Aorta (tissue), 5 donors: ENCODE measurements around the gene BPIFB3. TPM values are rescaled to one million over a fixed set of nuclear protein-coding genes. Genes with fewer than 3 reads are reported as not detected.
"Not testable (repeated sequence)": the region's sequence is repeated elsewhere in the genome, so short reads cannot be mapped to it uniquely, and the experiment has no call there.

Experiments
- ATAC-seq: fragments of 200-7000 bp; cut with Tn5 transposase; one replicate; pipeline ENCODE4 v1.9.1; 2022; ENCODE audit warnings: moderate library complexity; ENCODE audit not compliant: low FRiP score
- DNase-seq, 2 donors: peaks; one replicate each; pipeline ENCODE4 v3.0.0-alpha.2; 2020
- H3K27ac ChIP-seq, 2 donors: one replicate each; pipeline ENCODE4 v1.5.1; 2013; ENCODE audit warnings: low read length in 2 of 2, mild to moderate bottlenecking in 2 of 2, moderate library complexity in 2 of 2, control low read depth in 1 of 2, inconsistent platforms in 1 of 2, low read depth in 1 of 2
- H3K27me3 ChIP-seq, 2 donors: one replicate each; pipeline ENCODE4 v1.6.1; 2013; ENCODE audit warnings: control low read depth in 1 of 2, low read length in 1 of 2, mild to moderate bottlenecking in 1 of 2, moderate library complexity in 1 of 2; ENCODE audit not compliant: insufficient read depth in 2 of 2, control insufficient read depth in 1 of 2
- H3K36me3 ChIP-seq, 2 donors: one replicate each; pipeline ENCODE4 v1.6.1; 2013; ENCODE audit warnings: control low read depth in 1 of 2, low read length in 1 of 2, mild to moderate bottlenecking in 1 of 2; ENCODE audit not compliant: insufficient read depth in 2 of 2, control insufficient read depth in 1 of 2
- H3K4me1 ChIP-seq, 2 donors: one replicate each; pipeline ENCODE4 v1.6.1; 2013; ENCODE audit warnings: low read length in 2 of 2, control low read depth in 1 of 2, mild to moderate bottlenecking in 1 of 2, moderate library complexity in 1 of 2; ENCODE audit not compliant: insufficient read depth in 2 of 2, control insufficient read depth in 1 of 2
- H3K4me3 ChIP-seq, 2 donors: one replicate each; pipeline ENCODE4 v1.5.1; 2013; ENCODE audit warnings: low read length in 2 of 2, control low read depth in 1 of 2, mild to moderate bottlenecking in 1 of 2
- H3K9me3 ChIP-seq: one replicate; pipeline ENCODE4 v1.6.1; 2013; ENCODE audit warnings: mild to moderate bottlenecking, low read length; ENCODE audit not compliant: control insufficient read depth
- WGBS, 2 donors: extraction: QIAGEN DNeasy Blood & Tissue Kit; methylation state at CpG; one replicate each; pipeline ENCODE4 v1.1.7; 2013; 5-methylcytosine and 5-hydroxymethylcytosine counted together
- intact Hi-C, 2 donors: fragments of 100-400 bp; cut with DNase I; formaldehyde crosslinking; loops; one replicate each; pipeline versions ENCODE4 v1.14.2 to v1.15.0; 2022
- polyA plus RNA-seq, 2 donors: library from polyadenylated mRNA; stranded (reverse); fragments of 200-250 nt; gene quantifications; one replicate each; pipeline ENCODE4 v1.2.3, GENCODE V29; 2013
- total RNA-seq, 2 donors: library from RNA; stranded (reverse); fragmentation: NEBNext Ultra II Directional; extraction: Animal tissue kit (Norgen Biotek cat#: 25700); gene quantifications; one replicate each; pipeline ENCODE4 v1.2.1, GENCODE V29; 2021
- donor health status: healthy with polysubstance abuse.
- donor health status: Bipolar disorder and iron deficiency.
- donor health status: DM: no; HTN: no; CAD: no.
- donor health status: DM: no; HTN: no; CAD: no.
- donor health status: DM: yes; HTN: yes; CAD: no.

The BPIFB3 gene
- total and polyA plus RNA-seq, 4 donors, result not detected

DNA sequence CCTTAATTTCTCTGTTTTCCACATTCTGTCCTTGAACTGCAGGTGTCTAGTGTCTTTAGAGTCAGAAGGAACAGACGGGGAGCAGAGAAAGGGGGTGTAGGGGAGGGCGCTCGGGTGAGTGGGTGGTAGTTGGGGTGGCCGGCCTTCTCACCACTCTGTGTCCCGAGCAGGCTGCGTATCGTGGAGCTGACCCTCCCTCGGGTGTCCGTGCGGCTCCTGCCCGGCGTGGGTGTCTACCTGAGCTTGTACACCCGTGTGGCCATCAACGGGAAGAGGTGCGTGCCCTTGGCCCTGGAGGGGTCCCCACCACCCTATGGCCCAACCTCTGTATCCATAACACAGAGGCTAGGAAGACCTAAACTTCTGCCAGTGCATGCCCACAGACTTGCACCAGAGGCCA lies 31.0 kb downstream of the BPIFB3 start:
- Histone ChIP-seq H3K9me3 (no peaks in the 10 kb centered on the region), H3K36me3 (no peaks in the 10 kb centered on the region), H3K27me3 (no peaks in the 10 kb centered on the region), H3K27ac (no peak overlapping the region), H3K4me1 (no peaks in the 10 kb centered on the region), H3K4me3 (no peak overlapping the region)
- intact Hi-C loops, result no loop called here
- no peak for ATAC-seq
- DNase-seq, result no peak
- 90 to 91% methylated on average over 15 of the region's 15 CpGs for WGBS, 2 donors

GRCh38 chr20:33086052-33086722 lies 32.5 kb downstream of the BPIFB3 start:
- H3K36me3 ChIP-seq, result no peaks in the 10 kb centered on the region
- intact Hi-C loops, result no loop called here
- no peak overlapping the region for H3K27ac ChIP-seq
- H3K4me3 ChIP-seq, result no peak overlapping the region
- H3K4me1 ChIP-seq, result no peaks in the 10 kb centered on the region
- WGBS, 2 donors, result 79 to 88% methylated on average over 13 to 14 of the region's 14 CpGs
- H3K27me3 ChIP-seq, result no peaks in the 10 kb centered on the region
- ATAC-seq (no peak), DNase-seq (no peak)
- H3K9me3 ChIP-seq, result no peaks in the 10 kb centered on the region

- H3K27ac ChIP-seq, result no peak overlapping the region
- no peaks in the 10 kb centered on the region for H3K27me3 ChIP-seq
- no peaks in the 10 kb centered on the region for H3K9me3 ChIP-seq
- intact Hi-C loops, result no loop called here
- DNase-seq (no peak), ATAC-seq (no peak)
- no peaks in the 10 kb centered on the region for H3K4me1 ChIP-seq
- 58 to 64% methylated on average over 3 of the region's 3 CpGs for WGBS, 2 donors
- no peaks in the 10 kb centered on the region for H3K36me3 ChIP-seq
- H3K4me3 ChIP-seq, result no peak overlapping the region
These were observed 37.4 kb downstream of the BPIFB3 start for GRCh38 chr20:33091147-33091546.

DNA sequence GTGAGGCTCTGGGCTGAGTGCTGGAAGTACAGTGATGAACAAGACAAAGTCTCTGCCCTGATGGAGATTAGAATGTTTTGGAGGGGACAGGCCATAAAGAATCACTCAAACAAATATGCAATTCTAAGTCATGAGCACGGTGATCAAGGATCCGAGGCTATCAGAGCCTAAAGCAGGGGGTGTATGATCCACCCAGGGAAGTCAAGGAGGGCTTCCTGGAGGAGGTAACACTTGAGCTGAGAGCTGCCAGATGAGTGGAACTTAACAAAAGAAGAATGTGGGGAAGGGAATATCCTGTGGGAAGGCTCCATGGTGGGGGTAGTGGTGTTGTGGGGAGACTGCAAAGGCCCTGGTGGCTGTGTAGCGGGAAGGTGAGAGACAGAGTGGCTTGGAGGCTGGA lies 38.0 kb downstream of the BPIFB3 start:
- intact Hi-C loops, result no loop called here
- no peak for ATAC-seq
- 85 to 86% methylated on average over 3 of the region's 3 CpGs for WGBS, 2 donors

DNA sequence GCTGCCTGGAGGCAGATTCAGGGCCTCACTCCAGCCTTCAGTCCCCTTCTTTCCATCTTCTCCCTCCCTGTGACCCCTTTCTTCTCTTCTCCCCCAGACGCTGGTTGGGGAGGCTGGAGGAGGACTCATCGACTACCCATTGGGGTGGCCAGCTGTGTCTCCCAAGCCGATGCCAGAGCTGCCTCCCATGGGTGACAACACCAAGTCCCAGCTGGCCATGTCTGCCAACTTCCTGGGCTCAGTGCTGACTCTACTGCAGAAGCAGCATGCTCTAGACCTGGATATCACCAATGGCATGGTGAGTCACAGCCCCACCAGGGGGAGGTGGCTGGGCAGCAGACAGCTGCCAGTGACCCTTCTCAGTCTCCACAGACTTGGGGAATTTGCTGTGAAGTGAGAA lies 38.7 kb downstream of the BPIFB3 start:
- 83 to 89% methylated on average over 3 of the region's 3 CpGs for WGBS, 2 donors
- no peaks in the 10 kb centered on the region for H3K36me3 ChIP-seq
- no peak overlapping the region for H3K27ac ChIP-seq
- ATAC-seq, result no peak
- no peak for DNase-seq
- H3K27me3 ChIP-seq, result no peaks in the 10 kb centered on the region
- no peak overlapping the region for H3K4me3 ChIP-seq
- intact Hi-C loops, result no loop called here
- H3K4me1 ChIP-seq, result no peaks in the 10 kb centered on the region
- no peaks in the 10 kb centered on the region for H3K9me3 ChIP-seq

More for the DNA sequence above, 38.0 kb downstream of the BPIFB3 start:
- DNase-seq, result no peak
- Histone ChIP-seq H3K36me3 (no peaks in the 10 kb centered on the region), H3K27me3 (no peaks in the 10 kb centered on the region), H3K9me3 (no peaks in the 10 kb centered on the region), H3K4me3 (no peak overlapping the region), H3K4me1 (no peaks in the 10 kb centered on the region), H3K27ac (no peak overlapping the region)

GRCh38 chr20:33093074-33093473 lies 39.4 kb downstream of the BPIFB3 start:
- Histone ChIP-seq H3K27ac (no peak overlapping the region), H3K4me1 (no peaks in the 10 kb centered on the region), H3K9me3 (no peaks in the 10 kb centered on the region), H3K4me3 (no peak overlapping the region), H3K27me3 (no peaks in the 10 kb centered on the region), H3K36me3 (no peaks in the 10 kb centered on the region)
- intact Hi-C loops, result no loop called here
- ATAC-seq (no peak), DNase-seq (no peak)
- 71 to 72% methylated on average over 1 of the region's 1 CpG for WGBS, 2 donors

DNA sequence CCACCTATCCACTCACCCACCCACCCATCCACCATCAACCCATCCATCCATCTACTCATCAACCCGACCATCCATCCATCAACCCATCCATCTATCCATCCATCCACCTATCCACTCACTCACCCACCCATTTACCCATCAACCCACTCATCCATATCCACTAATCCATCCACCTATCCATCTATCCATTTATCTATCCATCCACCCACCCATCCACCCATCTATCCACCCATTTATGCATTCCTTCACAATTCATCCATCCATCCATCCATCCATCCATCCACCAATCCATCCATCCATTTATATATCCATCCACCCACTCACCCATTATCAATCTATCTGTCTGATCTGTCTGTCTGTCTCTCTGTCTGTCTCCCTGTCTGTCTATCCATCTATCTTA lies 39.9 kb downstream of the BPIFB3 start:
- intact Hi-C loops, result no loop called here
- 0 to 59% methylated on average over 1 of the region's 1 CpG for WGBS, 2 donors

DNA sequence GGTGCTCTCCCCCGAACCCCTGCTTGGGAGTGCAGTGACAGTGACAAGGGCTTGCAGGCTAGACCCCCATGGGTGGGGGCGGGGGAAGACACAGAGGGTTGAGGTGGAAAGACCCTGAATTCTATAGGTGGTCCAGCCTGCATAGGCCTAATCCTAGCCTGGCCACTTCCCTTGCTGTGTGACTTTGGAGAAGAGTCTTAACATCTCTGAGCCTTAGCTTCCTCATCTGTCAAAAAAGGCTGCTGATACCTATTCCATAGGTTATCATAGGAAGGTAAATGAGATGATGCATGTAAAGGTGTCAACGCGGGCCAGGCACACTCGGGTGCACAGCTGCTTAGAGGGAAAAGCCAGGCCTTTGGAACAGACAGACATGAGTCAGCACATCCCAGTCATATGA lies 41.5 kb downstream of the BPIFB3 start:
- DNase-seq (no peak), ATAC-seq (no peak)
- Histone ChIP-seq H3K4me1 (no peaks in the 10 kb centered on the region), H3K36me3 (no peaks in the 10 kb centered on the region), H3K27ac (no peak overlapping the region), H3K9me3 (no peaks in the 10 kb centered on the region), H3K27me3 (no peaks in the 10 kb centered on the region), H3K4me3 (no peak overlapping the region)
- intact Hi-C loops, result no loop called here
- 89 to 90% methylated on average over 5 of the region's 5 CpGs for WGBS, 2 donors

More for the DNA sequence above, 39.9 kb downstream of the BPIFB3 start:
- no peak for DNase-seq
- no peak for ATAC-seq
- no peak overlapping the region for H3K4me3 ChIP-seq
- no peaks in the 10 kb centered on the region for H3K9me3 ChIP-seq
- no peaks in the 10 kb centered on the region for H3K36me3 ChIP-seq
- H3K4me1 ChIP-seq, result no peaks in the 10 kb centered on the region
- H3K27ac ChIP-seq, result no peak overlapping the region
- H3K27me3 ChIP-seq, result no peaks in the 10 kb centered on the region

GRCh38 chr20:33095902-33096584 lies 42.3 kb downstream of the BPIFB3 start:
- H3K27ac ChIP-seq, H3K4me1 ChIP-seq, H3K27me3 ChIP-seq, H3K36me3 ChIP-seq, H3K9me3 ChIP-seq, DNase-seq, H3K4me3 ChIP-seq, intact Hi-C loops, ATAC-seq: not testable (repeated sequence)
- WGBS, 2 donors, result 31 to 39% methylated on average over 6 of the region's 6 CpGs
